Midbrain (tissue), 1 donor: ENCODE data around the gene SPPL2C.

Experiments used
- DNase-seq: peaks from one replicate; lab custom pipeline; 2025; lab: John Stamatoyannopoulos, UW

The SPPL2C gene

DNA sequence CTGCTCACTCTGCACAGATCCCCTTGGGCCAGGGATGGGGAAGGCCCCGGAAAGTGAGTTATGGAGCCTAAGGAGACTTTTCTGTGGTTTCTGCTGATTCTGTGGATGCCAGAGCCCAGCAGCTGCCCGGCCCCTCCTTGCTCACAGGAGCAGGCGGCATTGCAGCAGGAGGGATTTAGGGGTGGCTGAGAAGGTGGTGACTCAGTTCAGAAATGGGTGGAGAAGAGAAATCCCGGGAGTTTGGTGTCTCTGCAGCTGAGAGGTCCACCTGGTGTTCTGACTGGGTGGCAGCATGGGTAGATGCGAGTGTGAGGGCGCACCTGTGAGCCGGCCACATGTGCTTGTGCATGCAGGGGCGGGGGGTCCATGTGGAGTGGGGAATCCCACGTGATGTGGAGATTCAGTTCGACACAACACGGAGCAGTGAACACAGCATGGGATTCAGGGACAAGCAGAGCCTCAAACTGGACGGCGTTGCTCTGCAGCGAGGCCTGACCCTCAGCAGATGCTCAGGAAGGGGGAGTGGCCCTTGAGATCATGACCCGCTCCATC is 16.0 kb upstream of the SPPL2C start:
- no peak for DNase-seq

DNA sequence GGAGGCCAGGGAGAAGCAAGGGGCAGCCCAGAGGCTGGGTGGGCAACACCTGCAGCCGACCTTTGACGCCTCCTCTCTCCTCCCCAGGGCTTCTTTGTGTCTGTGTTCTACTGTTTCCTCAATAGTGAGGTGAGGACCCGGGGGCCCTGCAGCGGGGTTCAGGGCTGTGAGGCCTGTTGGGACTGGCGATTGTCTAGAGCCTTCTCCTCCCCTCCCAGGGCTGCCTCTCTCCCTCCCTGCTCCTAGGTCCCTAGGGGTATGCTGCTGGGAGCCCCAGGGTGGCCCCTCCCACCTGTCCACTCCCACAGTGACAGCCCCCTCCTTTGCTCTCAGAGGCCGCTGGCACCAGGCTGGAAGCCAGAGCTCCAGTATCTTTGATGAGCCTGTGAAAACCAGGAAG is 10.8 kb upstream of the SPPL2C start:
- no peak for DNase-seq

DNA sequence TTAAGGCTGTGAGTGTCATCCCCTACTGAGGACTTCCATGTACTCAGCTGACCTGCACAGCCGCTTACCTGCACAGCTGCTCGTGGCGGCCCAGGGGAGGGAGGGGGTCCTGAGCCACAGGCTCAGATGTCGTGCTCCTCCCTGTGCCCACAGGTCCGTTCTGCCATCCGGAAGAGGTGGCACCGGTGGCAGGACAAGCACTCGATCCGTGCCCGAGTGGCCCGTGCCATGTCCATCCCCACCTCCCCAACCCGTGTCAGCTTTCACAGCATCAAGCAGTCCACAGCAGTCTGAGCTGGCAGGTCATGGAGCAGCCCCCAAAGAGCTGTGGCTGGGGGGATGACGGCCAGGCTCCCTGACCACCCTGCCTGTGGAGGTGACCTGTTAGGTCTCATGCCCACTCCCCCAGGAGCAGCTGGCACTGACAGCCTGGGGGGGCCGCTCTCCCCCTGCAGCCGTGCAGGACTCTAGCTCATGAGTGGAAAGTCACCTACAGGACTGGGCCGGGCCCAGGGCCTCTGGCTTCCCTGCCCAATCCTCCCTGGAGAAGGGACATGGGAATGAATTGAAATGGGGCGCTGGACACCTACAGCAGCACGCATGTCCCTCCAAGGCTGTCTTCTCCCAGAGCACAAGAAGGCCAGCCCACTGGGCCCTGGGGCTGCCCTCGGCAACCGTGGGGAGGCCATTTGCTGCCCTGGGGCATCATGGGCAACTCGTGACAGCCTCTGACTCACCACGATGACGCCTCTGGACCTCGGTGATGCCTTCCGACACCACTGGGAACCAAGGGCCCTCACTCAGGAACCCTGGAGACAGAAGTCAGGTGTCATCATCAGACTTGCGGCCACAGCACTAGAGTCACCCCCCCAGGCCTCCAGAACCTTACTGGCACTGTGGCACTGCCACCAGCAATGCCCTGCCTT is 9.9 kb upstream of the SPPL2C start:
- DNase-seq = no peak

DNA sequence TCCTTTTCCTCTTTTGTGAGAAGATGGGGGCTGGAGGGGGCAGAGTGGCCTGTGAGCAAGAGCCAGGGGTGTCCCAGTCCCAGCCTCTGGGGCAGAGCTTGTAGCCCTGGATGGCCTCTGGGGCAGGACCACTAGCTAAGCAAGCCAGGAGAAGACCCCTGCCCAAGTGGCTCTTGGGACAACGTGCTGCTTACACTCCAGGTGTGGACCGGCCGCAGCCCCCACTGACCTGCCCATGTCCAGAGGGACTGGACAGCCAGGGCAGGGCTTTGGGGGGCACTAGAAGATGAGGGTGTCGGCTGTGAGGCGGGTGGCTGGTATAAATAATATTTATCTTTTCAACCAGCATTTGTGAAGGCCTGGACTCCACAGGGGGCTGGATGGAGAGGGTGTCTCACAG is 9.2 kb upstream of the SPPL2C start:
- no peak for DNase-seq

DNA sequence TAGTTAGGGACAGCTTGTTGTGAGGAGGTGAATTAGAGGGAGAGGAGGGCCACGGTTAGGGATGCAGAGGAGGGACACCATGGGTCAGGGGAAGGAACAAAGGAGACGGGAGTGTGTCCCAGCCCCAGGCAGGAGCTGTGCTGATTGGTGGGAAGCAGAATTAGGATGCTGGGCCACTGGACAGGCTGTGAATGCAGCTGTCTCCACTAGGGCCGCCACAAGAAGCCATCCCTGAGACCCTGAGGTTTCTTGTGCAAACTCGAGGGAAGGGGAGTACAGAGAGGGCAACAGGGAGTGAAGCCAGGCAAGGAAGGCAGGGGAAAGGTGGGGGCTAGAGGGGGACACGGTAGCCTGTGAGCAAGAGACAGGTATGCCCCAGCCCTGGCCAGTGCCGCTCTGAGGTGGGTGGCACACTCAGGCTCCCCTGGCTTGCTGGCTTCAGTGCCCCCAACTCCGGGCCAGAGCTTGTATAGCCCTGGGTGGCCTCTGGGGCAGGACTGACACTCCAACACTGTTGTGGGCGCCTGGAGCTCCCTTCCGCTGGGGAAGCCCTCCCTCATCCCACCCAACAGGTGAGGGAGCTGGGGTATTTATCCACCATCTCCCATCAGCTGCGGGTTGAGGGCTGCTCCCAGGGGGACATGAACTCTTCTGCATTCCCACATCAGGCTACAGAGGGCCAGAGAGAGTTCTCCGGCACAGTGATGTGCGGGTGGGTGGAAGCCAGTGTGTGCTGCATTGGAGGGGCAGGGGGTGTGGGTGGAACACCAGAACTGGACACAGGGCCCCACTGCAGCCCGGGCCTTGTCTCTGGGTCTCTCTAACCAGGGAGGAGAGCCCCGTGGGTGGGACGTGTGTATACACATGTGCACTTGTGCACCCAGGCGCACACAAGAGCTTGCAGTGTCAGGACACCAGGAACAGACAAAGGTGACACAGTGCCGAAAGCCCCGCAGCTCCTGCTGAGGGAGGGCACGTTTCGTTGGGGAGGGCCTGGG is 8.3 kb upstream of the SPPL2C start:
- DNase-seq = no peak

DNA sequence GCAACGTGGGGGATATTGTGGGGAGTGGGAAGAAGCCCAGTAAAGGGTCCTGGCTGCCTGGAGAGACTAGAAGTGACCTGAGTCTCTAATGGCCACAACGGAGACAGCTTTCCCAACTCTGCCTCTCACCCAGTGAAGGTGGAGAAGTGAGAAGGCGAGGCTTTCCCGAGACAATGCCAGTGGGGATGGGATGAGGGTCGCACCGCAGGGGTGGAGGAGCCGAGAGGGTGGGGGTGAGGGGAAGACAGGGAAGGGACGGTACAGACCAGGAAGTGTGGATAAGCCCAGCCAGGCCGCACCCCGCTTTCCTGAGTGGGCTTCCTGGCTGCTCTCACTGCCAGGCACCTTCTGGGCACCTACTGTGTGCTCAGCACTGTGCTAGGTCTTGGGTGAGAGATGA is 7.5 kb upstream of the SPPL2C start:
- no peak for DNase-seq

DNA sequence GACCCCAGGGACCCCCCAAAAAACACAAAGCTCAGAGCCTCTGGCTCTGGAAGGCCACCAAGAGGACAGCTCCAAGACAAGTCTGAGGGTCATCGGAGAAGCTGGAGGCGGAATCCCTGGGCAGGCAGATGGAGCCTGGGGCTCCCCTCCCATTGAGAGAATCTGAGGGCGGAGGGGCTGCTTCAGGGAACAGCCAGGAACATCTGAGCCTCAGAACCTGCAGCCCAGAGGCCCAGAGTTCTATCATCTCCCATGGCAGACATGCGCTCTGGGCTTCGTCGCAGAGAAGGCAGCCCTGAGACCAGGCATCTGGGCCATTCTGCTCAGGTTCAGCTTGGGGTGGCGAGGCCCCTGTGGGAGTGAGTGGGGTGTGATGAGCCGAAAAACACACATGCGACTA is 7.1 kb upstream of the SPPL2C start:
- no peak for DNase-seq

DNA sequence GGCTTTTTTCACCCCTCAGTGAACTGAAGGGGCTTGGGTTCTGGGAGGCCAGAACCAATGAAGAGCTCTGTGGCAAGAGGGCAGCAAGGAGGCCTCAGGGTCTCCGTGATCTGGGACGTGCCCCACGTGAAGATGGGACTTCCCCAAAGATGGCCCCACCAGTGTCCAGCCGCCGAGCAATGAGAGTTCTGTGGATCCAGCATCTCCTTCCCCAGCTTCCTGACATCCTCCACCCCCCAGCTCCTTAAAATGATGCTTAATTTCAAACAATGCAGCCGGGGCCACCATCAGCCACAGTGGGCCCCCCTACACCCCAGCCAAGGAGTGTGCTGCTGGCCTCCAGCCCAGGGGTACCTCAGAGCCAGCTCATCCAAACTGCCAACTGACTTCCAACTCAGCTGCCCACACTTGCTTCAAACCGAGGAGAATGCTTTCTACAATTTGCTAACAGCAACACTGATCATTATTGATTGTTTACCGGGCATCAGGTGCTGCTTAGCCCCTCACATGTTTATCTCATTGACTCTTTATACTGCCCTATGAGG is 5.9 kb upstream of the SPPL2C start:
- DNase-seq = peak; percentile 3

DNA sequence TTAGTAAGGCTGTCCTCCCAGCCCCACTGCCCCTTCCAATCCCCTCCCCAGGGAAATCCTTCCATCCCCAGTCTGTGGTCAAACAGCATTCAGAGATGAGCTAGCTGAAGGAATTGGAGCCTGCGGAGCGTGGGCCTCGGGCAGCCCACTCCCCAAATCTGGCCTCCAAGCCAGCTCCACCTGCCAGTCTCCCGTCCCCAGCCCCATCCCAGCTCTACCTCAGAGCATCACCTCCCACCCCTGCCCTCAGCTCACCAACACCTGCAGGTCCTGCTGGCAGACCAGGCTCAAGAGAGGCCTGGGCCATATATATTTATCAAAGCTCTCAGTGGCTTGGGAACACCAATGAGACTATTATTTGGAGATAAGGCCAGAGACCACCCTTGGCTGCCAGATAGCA is 5.2 kb upstream of the SPPL2C start:
- DNase-seq = no peak

DNA sequence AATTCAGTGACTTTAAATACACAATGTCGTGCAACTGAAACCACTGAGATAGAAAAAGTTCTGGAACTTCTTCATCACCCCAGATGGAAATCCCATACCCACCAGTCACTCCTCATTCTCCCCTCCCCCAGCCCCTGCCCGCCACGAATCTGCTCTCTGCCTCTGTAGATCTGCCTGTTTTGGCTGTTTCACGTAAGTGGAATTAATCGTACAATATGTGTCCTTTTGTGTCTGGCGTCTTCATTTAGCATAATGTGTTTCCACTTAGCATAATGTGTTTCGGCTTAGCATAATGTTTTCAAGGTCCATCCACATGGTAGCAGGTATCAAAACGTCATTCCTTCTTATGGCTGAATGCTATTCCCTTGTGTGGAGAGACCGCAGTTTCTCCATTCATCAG is 3.5 kb upstream of the SPPL2C start:
- no peak for DNase-seq

DNA sequence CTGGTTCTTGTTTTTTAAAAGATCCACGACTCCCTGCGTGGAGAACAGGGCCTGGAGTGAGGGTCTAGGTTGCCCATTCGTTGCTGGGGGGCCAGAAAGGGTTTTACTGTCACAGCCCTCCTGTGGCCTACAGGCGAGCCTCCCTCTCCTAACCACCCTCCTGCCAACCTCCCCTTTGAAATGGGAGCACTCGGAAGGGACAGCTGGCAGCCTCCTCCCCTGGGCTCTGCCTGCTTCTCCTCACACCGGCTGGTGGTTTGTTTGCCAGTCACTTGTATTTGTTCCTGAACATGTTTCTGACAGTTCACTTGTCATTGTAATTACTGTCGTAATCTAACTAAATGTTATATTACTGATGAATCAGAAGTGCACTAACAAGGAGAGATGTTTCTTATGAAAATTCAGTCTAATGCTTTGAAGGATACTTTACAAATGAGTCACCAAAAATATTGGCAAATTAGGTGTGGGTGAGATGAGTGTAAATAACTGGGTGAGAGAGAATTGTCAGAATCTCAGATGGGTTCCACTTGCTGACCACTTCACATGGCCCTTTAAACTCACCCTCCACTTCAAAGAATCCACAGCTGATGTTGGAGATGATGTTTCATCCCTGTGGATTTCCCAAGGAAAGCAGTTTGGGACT is 2.7 kb upstream of the SPPL2C start:
- no peak for DNase-seq

DNA sequence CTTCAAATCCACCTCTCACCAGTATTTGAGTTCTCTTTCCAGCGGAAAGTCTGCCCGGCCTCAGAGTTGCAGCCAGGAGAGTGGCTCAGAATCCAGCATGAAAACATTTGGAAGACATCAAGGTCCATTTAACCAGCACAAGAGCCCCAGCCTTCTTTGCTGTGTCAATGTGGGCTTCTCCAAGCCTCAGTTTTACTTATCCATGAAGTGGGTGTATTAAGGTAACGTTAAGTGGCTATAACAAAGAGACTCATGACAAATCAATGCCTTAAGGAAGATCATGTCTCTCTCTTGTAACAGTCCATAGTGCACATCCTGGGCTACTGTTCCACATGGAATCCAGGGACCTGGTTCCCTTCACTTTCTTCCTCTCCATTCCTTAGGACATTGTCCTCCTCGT is 959 bp upstream of the SPPL2C start:
- DNase-seq = no peak

DNA sequence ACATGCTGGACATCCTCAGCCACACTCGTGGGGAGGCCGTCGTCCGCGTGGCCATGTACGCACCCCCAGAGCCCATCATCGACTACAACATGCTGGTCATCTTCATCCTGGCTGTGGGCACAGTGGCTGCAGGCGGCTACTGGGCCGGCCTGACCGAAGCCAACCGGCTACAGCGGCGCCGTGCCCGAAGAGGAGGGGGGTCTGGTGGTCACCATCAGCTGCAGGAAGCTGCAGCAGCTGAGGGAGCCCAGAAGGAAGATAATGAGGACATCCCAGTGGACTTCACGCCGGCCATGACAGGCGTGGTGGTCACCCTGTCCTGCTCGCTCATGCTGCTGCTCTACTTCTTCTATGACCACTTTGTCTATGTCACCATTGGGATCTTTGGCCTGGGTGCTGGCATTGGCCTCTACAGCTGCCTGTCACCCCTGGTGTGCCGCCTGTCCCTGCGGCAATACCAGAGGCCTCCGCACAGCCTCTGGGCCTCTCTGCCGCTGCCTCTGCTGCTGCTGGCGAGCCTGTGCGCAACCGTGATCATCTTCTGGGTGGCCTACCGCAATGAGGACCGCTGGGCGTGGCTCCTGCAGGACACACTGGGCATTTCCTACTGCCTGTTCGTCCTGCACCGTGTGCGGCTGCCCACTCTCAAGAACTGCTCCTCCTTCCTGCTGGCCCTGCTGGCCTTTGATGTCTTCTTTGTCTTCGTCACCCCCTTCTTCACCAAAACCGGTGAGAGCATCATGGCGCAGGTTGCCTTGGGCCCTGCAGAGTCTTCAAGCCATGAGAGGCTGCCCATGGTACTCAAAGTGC is 900 bp downstream of the SPPL2C start:
- DNase-seq = no peak

DNA sequence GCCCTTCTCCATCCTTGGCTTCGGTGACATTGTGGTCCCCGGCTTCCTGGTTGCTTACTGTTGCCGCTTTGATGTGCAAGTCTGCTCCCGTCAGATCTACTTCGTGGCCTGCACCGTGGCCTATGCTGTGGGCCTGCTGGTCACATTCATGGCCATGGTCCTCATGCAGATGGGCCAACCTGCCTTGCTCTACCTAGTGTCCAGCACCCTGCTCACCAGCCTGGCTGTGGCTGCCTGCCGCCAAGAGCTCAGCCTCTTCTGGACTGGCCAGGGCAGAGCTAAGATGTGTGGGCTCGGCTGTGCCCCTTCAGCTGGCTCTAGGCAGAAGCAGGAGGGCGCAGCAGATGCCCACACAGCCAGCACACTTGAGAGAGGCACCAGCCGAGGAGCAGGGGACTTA is 1.5 kb downstream of the SPPL2C start:
- no peak for DNase-seq

DNA sequence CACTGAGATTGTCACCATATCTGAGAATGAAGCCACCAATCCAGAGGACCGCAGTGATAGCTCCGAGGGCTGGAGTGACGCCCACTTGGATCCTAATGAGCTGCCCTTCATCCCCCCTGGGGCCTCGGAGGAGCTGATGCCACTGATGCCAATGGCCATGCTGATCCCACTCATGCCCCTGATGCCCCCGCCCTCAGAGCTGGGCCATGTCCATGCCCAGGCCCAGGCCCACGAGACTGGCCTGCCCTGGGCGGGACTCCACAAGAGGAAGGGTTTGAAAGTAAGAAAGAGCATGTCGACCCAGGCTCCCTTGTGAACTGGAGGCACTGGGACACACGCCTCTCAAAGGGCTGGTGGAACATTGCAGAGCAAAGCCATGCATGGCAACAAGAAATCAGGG is 2.0 kb downstream of the SPPL2C start:
- DNase-seq = no peak

DNA sequence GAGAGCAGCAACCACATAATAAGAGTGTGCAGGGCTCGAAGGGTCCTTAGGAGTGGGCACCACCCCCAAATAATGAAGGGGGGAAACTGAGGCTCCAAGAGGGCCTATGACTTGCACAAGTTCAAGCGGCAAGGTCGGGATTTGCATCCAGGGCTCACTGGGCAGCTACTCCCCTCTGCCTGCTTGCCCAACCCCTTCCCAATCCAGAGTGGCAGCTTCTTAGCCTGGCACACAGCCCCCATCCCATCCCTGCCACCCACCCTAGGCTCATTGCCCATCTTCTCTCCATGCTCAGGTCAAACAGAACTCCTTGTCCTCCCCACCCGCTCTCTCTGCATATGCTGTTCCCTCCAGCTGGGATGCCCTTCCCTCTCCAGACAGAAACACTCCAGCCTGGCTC is 2.4 kb downstream of the SPPL2C start:
- DNase-seq = no peak

DNA sequence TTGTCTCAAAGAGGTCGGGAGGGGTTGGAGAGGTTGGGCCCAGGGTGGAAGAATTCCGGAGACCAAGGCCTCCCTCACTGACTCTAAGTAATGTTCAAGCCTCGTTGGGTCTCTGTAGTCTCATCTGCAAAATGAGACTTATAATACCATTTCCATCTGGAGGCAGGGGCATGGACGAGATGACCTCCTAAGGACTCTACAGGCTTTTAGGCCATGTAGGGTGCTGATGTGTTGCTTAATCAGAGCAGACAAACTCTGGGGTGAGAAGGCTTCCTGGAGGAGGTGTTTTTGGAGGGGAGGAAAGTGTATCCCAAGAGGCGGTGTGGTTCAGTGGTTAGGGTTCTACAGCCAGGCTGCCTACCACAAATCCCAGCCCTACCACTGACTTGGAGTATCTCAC is 3.1 kb downstream of the SPPL2C start:
- DNase-seq = no peak

DNA sequence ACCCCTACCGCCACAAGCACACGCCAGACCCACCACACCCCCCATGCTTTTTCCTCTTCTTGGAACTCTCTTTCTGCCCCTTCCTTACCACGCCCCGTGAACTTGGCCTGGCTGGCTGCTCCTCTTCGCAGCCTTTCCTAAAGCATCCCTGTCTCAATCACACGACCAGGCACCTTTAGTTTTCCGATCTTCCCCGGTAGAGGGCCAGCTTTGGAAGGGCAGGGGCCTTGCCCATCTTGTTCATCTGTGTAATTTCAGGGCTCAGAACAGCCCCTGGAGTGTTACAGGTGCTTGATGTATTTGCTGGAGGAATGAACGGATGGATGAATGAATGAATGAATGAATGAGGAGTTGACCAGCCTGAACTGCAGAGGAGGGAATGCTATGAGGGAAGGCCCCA is 3.7 kb downstream of the SPPL2C start:
- no peak for DNase-seq

DNA sequence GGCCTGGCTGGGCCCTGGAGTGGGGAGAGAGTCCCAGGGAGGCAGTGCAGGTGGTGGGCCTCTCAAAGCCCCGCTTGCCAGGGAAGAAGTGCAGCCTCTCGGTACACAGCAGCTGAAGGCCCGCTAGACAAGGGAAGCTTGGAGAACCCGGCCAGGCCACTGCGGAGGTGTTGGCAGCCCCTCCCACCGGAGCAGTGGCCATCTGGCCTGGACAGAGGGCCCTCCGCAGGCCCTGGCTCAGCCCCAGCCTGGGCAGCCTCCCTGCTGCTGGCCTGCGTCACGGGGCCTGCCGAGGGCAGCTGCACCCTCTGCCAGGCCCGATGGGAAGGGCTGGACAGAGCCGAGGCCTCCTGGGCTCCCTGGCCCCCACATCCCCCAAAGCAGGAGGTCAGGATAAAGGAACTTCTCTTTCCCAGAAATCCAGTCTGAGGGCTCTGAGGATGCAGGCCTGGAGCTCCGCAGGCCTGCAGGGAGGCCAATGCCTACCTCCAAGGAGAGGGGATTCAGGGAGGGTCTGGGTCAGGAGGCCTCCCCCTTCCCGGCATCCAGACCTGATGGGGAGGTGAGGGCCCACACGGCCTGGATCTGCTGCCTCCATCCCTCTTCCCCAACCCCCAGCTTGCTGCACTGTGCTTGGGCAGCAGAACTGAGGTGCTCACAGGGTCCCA is 4.3 kb downstream of the SPPL2C start:
- peak; percentile 89 for DNase-seq

DNA sequence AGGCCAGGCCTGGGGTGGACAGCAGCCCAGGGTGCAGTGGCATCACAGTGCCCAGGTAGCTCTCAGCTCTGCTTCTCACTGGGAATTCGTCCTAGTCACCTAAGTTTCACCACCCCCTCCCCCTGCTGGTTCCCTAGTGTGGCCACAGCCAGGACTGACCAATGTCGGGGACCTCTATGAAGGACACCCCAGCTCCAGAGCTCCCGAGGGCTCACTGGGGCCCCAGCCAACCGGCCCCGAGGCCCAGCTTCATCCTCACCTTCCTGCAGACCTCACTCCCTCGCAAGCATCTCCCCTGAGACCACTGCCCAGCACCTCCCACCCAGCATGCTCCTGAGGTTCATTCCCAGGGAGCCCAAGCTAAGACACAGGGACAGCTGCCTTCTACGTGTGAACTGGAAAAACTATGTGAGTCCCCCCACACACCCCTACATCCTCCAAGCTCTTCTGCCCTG is 4.9 kb downstream of the SPPL2C start:
- DNase-seq = no peak
